Activated naive CD4-positive, alpha-beta T cell treated with anti-CD3 and anti-CD28 coated beads, Interleukin-2, amount 10 ng/mL, durations not matched to agents 7 days and 5 days (primary cell): ENCODE results near the gene INTS11.

Experiments
- CTCF ChIA-PET: fragments of 350-600 bp; sonication (Branson Sonifier 250); formaldehyde crosslinking; loops from one replicate; lab custom pipeline; 2021; ENCODE audit warnings: antibody characterized with exemption; lab: Charles Lee
- DNase-seq: peaks from one replicate; pipeline ENCODE4 v3.0.0-alpha.2; 2020
- H3K27ac Mint-ChIP-seq: one replicate; pipeline ENCODE4 v1.8.0; 2021; ENCODE audit warnings: mild to moderate bottlenecking, moderate library complexity, mixed read lengths
- H3K27me3 Mint-ChIP-seq: one replicate; pipeline ENCODE4 v1.8.0; 2021; ENCODE audit warnings: mild to moderate bottlenecking, mixed read lengths
- H3K36me3 Mint-ChIP-seq: one replicate; pipeline ENCODE4 v1.8.0; 2021; ENCODE audit warnings: mixed read lengths
- H3K4me1 Mint-ChIP-seq: one replicate; pipeline ENCODE4 v1.8.0; 2021; ENCODE audit warnings: mixed read lengths
- H3K4me3 Mint-ChIP-seq: one replicate; pipeline ENCODE4 v1.8.0; 2021; ENCODE audit warnings: mild to moderate bottlenecking, moderate library complexity, mixed read lengths
- H3K9me3 Mint-ChIP-seq: one replicate; pipeline ENCODE4 v1.8.0; 2021; ENCODE audit warnings: mixed read lengths

The INTS11 gene

DNA sequence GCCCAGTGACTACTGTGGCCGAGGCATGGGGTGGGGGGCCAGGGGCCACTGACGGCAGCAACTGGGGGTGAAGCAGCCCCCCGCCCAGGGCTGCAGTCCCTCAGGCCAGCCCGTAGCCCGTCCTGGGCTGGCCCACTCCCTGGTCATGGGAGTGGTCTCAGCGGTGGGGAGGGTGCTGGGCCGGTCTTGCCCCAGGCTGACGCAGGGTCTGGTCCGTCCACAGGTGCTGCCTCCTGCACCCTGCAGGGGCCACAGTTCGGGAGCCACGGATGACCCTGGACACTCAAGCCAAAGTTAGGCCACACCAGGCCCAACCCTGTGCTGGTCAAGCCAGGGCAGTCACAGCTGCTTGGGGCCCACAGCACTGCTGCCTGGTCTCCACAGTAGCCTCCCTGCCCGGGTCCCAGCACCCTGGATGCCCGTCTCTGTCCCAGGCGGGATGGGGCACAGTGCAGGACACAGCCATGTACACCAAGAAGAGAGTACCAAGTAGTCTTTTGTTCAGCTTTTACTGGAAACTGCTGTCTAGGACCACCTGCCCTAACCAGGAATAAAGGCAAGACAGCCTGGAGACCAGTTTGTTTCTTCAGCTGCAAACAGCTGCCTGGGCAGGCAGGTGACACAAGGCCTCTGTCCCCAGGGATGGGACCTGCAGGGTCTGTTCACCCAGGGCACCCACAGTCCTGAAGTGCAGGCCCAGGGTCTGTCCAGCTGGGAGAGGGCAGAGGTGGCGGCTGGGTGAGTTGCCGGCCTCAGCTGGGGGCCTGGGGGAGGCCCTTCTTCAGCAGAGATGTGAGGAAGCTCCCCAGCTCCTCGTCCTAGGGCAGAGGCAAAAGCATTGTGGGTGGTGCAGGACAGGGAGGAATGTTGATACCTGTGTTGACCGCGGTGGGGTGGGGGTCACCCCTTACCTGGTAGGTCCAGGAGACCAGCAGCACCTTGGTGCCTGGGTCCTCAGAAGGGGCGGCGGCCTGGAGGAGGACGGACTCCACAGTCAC is 13.1 kb downstream of the INTS11 start:
- CTCF ChIA-PET, result no interaction called here

DNA sequence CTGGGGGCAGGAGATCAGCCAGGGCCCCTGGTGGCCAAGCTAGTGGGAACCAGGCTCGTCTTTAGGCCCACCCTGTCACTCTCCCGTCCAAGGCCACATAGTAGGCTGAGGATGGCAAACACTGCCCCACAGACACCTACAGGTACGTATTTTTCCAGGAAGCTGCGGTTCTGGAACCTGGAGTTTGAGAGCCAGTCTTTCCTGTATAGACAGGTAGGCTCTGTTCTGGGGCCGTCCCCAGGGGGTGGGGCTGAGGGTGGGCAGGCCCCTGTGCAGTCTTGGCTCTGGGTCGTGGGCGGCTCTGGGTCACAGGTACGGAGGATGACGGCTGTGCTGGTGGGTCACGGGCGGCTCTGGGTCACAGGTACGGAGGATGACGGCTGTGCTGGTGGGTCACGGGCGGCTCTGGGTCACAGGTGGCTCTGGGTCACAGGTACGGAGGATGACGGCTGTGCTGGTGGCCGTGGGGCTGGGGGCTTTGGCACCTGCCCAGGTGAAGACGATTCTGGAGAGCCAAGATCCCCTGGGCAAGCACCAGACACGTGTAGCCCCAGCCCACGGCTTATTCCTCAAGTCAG is 13.9 kb downstream of the INTS11 start:
- Mint-ChIP-seq H3K9me3 (no peaks in the 10 kb centered on the region), H3K4me3 (peak overlapping the region; percentile 76), H3K27me3 (no peaks in the 10 kb centered on the region), H3K27ac (peak overlapping the region; percentile 14), H3K4me1 (peaks cover 19% of the 10 kb centered on the region), H3K36me3 (peaks cover 16% of the 10 kb centered on the region)
- CTCF ChIA-PET, result no interaction called here
- no peak for DNase-seq

More for the DNA sequence above, 13.1 kb downstream of the INTS11 start:
- H3K4me3 Mint-ChIP-seq, result no peak overlapping the region
- no peaks in the 10 kb centered on the region for H3K9me3 Mint-ChIP-seq
- H3K36me3 Mint-ChIP-seq, result peaks cover 20% of the 10 kb centered on the region
- H3K4me1 Mint-ChIP-seq, result peaks cover 12% of the 10 kb centered on the region
- no peaks in the 10 kb centered on the region for H3K27me3 Mint-ChIP-seq
- H3K27ac Mint-ChIP-seq, result no peak overlapping the region
- no peak for DNase-seq

DNA sequence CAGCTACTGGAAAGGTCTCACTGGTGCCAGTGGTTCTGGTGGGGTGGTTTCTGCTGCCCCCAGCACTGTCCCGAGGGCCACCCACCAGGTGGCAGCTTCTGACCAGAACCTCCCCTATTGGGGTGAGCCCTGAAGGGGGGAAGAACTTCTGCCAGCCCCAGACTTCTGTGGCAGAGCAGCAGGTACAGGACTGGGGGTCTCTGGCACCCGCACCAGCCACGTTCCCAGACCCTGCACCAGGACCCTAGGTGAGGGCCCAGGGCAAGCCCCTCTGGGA is 14.4 kb downstream of the INTS11 start:
- peaks cover 21% of the 10 kb centered on the region for H3K4me1 Mint-ChIP-seq
- H3K36me3 Mint-ChIP-seq, result peaks cover 15% of the 10 kb centered on the region
- H3K27me3 Mint-ChIP-seq, result no peaks in the 10 kb centered on the region
- peak overlapping the region; percentile 76 for H3K4me3 Mint-ChIP-seq
- H3K9me3 Mint-ChIP-seq, result no peaks in the 10 kb centered on the region
- H3K27ac Mint-ChIP-seq, result peak overlapping the region; percentile 42
- CTCF ChIA-PET, result no interaction called here
- no peak for DNase-seq

DNA sequence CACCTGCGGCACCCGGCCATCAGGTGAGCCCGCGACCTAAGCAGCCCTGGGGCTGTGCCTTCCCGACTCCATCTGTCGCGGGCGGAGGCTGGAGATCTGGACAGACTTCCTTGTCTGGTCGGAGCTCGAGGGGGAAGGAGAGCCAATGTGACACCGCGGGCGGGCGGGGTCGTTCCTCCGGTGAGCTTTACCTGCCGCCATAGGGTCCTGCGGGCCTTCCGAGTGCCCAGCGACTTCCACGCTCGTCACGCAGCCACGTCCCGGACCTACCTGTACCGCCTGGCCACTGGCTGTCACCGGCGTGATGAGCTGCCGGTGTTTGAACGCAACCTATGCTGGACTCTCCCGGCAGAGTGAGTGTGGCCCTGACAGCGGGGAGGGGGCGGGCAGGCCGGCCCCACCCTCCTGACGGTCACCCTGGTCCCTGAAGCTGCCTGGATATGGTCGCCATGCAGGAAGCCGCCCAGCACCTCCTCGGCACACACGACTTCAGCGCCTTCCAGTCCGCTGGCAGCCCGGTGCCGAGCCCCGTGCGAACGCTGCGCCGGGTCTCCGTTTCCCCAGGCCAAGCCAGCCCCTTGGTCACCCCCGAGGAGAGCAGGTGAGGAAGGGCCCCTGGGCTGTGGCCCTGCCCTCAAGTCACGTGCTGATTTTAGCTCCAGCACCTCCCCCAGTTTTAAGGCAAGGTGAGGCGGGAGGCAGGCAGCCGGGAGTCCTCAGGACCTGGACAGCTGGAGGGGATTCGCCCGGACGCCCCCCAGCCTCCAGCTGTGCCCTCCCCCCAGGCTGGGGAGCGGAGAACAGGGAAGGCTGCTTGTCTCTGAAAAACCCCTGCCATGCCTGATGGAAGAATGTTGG is 15.0 kb downstream of the INTS11 start:
- CTCF ChIA-PET, result no interaction called here
- Mint-ChIP-seq H3K36me3 (peaks cover 11% of the 10 kb centered on the region), H3K27ac (peak overlapping the region; percentile 83), H3K9me3 (no peaks in the 10 kb centered on the region), H3K27me3 (no peaks in the 10 kb centered on the region), H3K4me3 (peak overlapping the region; percentile 76), H3K4me1 (peaks cover 25% of the 10 kb centered on the region)
- DNase-seq, result peak; percentile 34

DNA sequence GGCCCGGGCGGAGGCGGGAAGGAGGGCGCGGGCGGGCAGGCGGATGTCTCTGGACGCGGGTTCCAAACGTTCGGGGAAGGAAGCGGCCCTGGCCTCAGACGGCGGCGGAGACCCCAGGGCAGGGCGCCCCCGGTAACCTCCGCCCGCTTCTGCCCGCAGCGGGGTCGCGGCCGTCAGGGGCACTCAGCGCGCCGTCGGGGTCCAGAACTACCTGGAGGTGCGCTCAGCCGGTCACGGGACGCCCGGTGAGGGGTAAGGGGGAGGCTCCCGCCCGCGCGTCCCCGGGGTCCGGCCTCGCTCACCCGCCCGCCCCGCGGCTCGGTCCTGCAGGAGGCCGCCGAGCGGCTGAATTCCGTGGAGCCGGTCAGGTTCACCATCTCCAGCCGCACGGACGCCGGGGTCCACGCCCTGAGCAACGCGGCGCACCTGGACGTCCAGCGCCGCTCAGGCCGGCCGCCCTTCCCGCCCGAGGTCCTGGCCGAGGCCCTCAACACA is 15.7 kb downstream of the INTS11 start:
- H3K36me3 Mint-ChIP-seq, result peaks cover 11% of the 10 kb centered on the region
- CTCF ChIA-PET, result no interaction called here
- H3K4me1 Mint-ChIP-seq, result peaks cover 26% of the 10 kb centered on the region
- H3K9me3 Mint-ChIP-seq, result no peaks in the 10 kb centered on the region
- H3K27ac Mint-ChIP-seq, result peak overlapping the region; percentile 89
- H3K27me3 Mint-ChIP-seq, result no peaks in the 10 kb centered on the region
- no peak for DNase-seq
- peak overlapping the region; percentile 84 for H3K4me3 Mint-ChIP-seq

DNA sequence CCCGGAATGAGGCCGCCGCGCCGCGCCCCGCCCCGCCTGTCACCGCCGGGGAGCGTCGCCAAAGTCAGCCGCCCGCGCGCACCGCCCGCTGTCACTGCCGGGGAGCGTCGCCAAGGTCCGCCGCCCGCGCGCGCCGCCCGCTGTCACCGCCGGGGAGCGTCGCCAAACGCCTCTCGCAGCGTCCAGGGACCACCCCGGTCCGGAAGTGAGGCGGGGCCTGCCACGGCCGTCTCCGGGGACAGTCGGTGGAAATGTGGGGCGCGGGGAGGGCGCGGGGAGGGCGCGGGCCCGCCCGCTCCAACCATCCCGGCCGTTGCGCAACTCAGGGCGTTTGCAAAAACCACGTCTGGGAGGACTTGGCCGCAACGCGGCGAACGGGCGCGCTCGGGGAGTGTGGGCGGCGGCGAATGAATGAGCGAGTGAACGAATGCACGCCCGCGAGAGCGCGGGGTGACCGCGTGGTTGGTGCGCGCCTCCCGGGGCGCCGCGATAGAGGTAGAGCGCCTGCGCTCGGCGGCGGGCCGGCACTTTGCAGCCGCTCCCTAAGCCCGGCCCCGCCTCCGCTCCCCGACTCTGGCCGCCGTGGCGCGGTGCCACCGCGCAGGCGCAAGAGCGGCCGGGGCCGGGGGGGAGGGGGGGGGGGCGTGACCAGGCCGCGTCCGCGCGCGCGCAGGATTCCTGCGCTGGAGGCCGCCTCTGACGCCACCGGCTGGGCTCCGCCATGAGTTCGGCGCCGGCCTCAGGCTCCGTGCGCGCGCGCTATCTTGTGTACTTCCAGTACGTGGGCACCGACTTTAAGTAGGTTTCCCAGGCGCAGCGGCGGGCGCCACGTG is 16.3 kb downstream of the INTS11 start, which contains the start of the genes ACAP3 and PUSL1:
Gene ACAP3 (minus strand): TSS at position 8 of the 833 bp plus-strand sequence. CDS start 115 bp downstream, outside the sequence.
Gene PUSL1 (plus strand): TSS at position 675 of the 833 bp plus-strand sequence. CDS start 47 bp downstream, at position 722.
- peaks cover 26% of the 10 kb centered on the region for H3K4me1 Mint-ChIP-seq
- peak; percentile 89 for DNase-seq
- peak within 1 kb of the TSS; percentile 89 for H3K4me3 Mint-ChIP-seq

DNA sequence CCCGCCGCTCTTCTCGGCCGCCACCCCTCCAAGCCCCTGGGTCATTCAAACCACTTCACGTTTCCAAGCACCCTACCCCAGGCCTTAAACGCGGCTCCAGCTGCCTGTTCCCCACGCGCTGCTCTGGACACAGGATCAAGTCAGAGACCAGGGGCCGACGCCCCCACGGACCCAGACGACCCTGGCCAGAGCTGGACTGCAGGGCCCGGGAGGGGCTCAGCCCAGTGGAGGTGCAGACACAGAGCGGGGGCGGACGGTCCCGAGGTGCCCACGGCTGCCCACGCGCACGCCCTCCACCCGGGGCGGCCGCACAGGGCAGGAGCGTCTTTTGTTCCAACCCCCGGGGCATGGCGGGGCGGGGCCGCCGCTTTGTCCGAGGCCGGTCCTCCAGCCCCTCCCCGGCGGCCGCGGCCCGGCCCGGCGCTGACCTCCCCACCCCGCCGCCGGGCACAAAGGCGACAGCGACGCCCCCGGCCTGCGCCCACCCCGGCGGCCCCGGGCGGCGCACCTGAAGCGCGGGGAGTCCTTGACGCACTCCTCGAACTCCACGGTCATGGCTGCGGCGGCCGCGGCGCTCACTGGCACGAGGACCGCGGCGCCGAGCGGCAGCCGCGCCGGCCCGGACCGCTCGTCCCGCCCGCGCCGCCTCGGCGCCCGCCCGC is 17.1 kb downstream of the INTS11 start:
- Mint-ChIP-seq H3K4me3 (peak overlapping the region; percentile 89), H3K27me3 (no peaks in the 10 kb centered on the region), H3K36me3 (peaks cover 3% of the 10 kb centered on the region), H3K27ac (peak overlapping the region; percentile 93), H3K4me1 (peaks cover 26% of the 10 kb centered on the region), H3K9me3 (no peaks in the 10 kb centered on the region)
- CTCF ChIA-PET, result interaction anchor here (0.5 kb wide), 1 partner anchor 290 kb away, joined by 3 read pairs; no protein-coding TSS in a partner anchor
- DNase-seq, result no peak

More for the DNA sequence above, 16.3 kb downstream of the INTS11 start, which contains the start of the genes ACAP3 and PUSL1:
- CTCF ChIA-PET, result no interaction called here
- peaks cover 8% of the 10 kb centered on the region for H3K36me3 Mint-ChIP-seq
- peak within 1 kb of the TSS; percentile 93 for H3K27ac Mint-ChIP-seq
- no peaks in the 10 kb centered on the region for H3K27me3 Mint-ChIP-seq
- H3K9me3 Mint-ChIP-seq, result no peaks in the 10 kb centered on the region

DNA sequence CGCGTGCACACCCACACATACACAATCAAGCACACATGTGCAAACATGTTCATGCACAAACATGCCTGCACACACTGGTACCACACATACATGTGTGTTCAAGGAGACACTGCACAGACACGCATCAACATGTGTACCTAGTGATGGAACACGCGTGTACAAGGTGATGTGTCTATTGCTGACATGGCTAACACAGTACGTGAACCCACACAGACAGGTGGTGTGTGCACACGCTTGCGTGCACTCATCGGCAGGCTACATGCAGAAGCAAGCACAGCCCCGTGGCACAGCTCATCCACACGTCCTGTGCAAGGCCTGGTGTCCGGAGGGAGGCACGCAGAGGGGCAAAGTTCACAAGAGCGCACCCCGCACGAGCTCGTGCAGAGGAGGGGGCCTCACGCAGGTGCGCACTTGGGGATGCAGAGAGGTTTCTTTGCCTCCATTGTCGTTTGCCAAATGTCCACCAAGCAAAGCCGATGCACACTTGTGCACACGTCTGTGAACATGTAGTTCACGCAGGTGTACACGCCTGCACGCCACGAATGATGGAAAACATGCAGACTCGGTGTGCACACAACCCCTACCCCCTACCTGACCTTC is 17.7 kb downstream of the INTS11 start:
- peak overlapping the region; percentile 93 for H3K27ac Mint-ChIP-seq
- H3K27me3 Mint-ChIP-seq, result no peaks in the 10 kb centered on the region
- peaks cover 26% of the 10 kb centered on the region for H3K4me1 Mint-ChIP-seq
- DNase-seq, result no peak
- CTCF ChIA-PET, result interaction anchor here (0.5 kb wide), 1 partner anchor 289 kb away, joined by 3 read pairs; no protein-coding TSS in a partner anchor
- peaks cover 3% of the 10 kb centered on the region for H3K36me3 Mint-ChIP-seq
- no peaks in the 10 kb centered on the region for H3K9me3 Mint-ChIP-seq
- peak overlapping the region; percentile 89 for H3K4me3 Mint-ChIP-seq

DNA sequence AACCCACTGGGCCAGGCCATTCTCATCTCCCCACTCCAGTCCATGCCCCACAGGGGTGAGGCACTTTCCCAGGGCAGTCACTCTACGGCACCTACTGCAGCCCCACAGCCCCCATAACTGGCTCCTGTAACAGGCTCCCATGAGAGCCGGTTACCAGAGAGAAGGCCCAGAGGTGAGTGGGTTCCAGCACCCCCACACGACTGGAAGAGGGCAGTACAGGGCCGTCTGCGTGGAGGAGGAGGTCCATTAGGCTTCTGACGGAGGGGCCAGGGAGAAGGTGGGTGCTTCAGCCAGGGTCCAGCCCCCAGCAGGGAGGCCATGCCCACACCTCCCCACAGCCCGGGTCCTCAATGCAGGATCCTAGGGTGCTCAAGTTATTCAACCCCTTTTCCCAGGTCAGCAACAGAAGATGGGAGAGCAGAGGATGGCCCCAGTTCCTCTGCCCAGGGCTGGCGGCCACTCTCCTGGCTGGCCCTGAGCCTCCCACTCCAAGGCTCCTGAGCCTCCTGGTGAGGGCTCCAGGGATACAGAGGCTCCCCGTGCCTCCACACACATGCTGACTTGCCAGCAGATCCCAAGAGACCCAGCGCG is 18.3 kb downstream of the INTS11 start:
- peaks cover 26% of the 10 kb centered on the region for H3K4me1 Mint-ChIP-seq
- CTCF ChIA-PET, result interaction anchor here (1.1 to 1.3 kb wide), 3 partner anchors 66 to 323 kb away, joined by 3 to 12 read pairs (median 7); partner anchors contain the start of gene AURKAIP1
- peaks cover 3% of the 10 kb centered on the region for H3K36me3 Mint-ChIP-seq
- peak overlapping the region; percentile 93 for H3K27ac Mint-ChIP-seq
- H3K27me3 Mint-ChIP-seq, result no peaks in the 10 kb centered on the region
- no peaks in the 10 kb centered on the region for H3K9me3 Mint-ChIP-seq
- peak overlapping the region; percentile 89 for H3K4me3 Mint-ChIP-seq
- DNase-seq, result peak; percentile 52

DNA sequence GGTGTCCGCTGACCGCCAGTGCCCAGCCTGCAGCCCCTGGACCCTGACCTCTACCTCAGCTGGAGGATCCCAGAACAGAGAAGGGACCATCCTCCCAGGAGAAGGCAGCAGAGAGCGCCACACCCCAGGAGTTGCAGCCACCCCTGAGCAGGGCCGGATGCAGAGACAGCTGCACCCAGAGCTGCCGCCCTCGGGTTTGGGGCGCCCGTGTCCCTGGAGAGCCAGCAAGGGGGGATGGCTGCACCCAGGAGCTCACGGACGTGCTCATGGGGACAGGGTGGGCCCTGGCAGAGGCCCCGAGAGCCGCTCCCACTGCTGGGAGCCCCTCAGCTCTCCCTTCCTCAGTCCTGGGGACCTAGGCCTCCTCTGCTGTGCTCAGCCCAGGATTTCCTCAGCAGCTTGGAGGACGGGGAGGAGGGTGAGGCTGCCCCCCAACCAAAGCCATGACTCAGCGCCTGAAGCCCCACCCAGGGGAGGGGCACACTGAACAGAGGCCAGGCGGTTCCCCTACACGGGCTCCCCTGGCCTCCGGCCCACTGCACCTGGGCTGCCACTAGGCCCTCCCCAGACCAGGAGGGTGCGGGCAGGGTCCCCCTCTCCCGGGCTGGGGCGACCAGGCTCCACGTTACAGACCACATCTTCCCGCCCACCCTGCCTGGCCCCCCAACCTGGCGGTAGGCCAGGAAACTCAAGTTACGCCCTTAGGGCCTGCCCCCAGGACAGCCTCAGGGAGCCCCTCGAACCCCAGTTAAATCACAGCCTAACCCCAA is 19.0 kb downstream of the INTS11 start:
- H3K27ac Mint-ChIP-seq, result peak overlapping the region; percentile 93
- no peaks in the 10 kb centered on the region for H3K36me3 Mint-ChIP-seq
- H3K4me1 Mint-ChIP-seq, result peaks cover 26% of the 10 kb centered on the region
- DNase-seq, result peak; percentile 86
- no peaks in the 10 kb centered on the region for H3K27me3 Mint-ChIP-seq
- H3K9me3 Mint-ChIP-seq, result no peaks in the 10 kb centered on the region
- H3K4me3 Mint-ChIP-seq, result peak overlapping the region; percentile 89
- CTCF ChIA-PET, result interaction anchor here (0.7 to 1.5 kb wide), 9 partner anchors 9 to 322 kb away, joined by 3 to 12 read pairs (median 3); partner anchors contain the start of gene AURKAIP1
